ENCODE measurements around the gene NOP14.

DNA sequence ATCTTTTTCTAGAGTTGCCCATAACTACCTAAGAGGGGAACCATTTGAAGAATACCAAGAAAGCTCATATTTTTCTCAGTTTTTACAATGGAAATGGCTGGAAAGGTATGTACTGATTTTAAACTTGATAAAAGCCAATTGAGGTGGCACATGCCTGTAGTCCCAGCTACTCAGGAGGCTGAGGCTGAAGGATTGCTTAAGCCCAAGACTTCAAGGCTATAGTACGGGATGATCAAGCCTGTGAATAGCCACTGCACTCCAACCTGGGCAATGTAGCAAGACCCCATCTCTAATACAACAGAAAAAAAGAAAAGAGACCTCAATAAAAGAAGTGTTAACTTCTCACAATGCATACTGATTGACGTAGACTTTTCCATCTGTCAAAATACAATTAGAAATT lies 44.5 kb upstream of the NOP14 start:
- TF ChIP-seq CTCF (IDR thresholded peaks at IDR 0.05) (no peak), EZH2 (IDR thresholded peaks at IDR 0.05; ENCODE audit: borderline replicate concordance, insufficient read depth, low read depth, low read length, poor library complexity, severe bottlenecking) (no peak)
